AG04449 (cell line): ENCODE measurements around the gene EPC2.
"Not testable (repeated sequence)": the region's sequence is repeated elsewhere in the genome, so short reads cannot be mapped to it uniquely, and the experiment has no call there.

Experiments
- CTCF ChIA-PET: fragments of 350-600 bp; formaldehyde crosslinking; extraction: SDS; loops from one replicate; lab custom pipeline; 2021; ENCODE audit warnings: antibody characterized with exemption; lab: Yijun Ruan, JAX
- POLR2A ChIA-PET: fragments of 400-600, 350-600 bp; formaldehyde crosslinking; extraction: SDS; loops from one replicate; lab custom pipeline; 2020; ENCODE audit warnings: antibody characterized with exemption, inconsistent platforms; lab: Yijun Ruan, JAX
- DNase-seq: peaks from one replicate; pipeline ENCODE4 v3.0.0-alpha.2; 2010; ENCODE audit warnings: low read depth, low spot score
- H3K4me3 ChIP-seq: 2 replicates; pipeline ENCODE4 v1.5.1; 2011; ENCODE audit warnings: low read depth, mild to moderate bottlenecking, control low read depth, low read length
- CTCF ChIP-seq: IDR thresholded peaks from one replicate; pipeline ENCODE4 v1.5.1; 2011; ENCODE audit warnings: mild to moderate bottlenecking, moderate library complexity, low read length, control low read depth, inconsistent platforms; ENCODE audit not compliant: insufficient read depth; ENCODE audit errors: missing control alignments

EPC2 gene

DNA sequence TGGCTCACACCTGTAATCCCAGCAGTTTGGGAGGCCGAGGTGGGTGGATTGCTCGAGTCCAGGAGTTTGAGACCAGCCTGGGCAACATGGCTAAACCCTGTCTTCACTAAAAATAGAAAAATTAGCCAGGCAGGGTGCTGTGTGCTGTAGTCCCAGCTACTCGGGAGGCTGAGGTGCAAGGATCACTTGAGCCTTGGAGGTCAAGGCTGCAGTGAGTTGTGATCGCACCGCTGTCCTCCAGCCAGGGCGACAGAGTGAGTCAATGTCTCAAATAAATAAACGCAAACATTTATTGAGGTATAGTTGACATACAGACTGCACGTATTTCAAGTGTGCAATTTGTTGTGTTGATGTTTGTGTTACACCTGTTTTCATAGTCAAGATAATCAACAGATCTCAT is 19.7 kb downstream of the EPC2 start:
- no peak for TF ChIP-seq CTCF
- no peak for DNase-seq
- no peak overlapping the region for H3K4me3 ChIP-seq
- ChIA-PET POLR2A (no interaction called here), CTCF (no interaction called here)

DNA sequence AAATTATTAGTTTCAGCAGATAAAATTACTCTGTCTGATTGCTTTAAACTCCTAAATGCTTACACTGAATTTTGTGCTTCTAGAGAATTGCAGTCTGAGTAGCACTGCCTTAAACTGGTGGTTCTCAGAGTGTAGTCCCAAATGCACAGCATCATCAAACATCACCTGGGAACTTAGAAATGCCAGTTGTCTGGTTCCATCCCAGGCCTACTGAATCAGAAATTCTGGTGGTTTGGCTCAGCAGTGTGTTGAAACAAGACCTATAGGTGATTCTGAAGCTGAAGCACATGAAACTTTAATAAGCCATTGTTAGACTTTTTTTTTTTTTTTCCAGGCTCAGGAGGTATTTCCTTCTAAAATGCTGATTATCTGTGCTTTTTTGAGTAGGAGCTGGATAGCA is 22.0 kb downstream of the EPC2 start:
- TF ChIP-seq CTCF, result no peak
- ChIA-PET CTCF (no interaction called here), POLR2A (no interaction called here)
- no peak overlapping the region for H3K4me3 ChIP-seq
- no peak for DNase-seq

DNA sequence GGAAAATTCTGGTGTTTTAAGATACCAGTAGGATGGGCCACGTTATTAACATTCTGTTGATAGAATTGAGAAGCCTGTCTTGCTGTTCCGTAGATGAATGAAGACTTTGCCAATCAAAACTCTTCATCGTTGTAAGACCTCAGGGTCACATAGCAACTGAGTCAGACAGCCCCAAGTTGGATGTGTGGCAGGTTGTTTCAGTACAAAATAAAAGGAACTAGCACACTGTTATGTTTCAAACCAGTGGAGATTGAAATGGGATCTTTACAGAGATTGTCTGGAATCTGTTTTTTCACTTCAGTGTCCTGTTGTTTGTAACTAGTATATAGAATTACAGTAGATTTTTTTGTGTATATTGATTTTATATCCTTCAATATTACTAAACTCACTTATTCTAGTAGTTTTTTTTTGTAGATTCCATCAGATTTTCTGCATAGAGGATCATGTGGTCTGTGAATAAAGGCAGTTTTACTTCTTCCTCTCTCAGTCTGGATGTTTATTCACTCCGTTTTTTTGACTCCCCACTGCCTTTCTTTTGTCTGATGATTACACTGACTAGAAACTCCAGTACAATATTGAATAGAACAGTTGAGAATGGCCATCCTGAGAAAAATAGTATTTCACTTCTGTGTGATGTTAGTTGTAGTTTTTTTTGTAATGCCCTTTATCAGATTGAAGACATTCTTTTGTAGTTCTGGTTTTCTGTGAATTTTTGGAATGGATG is 22.7 kb downstream of the EPC2 start:
- TF ChIP-seq CTCF, result no peak
- ChIA-PET POLR2A (no interaction called here), CTCF (no interaction called here)
- DNase-seq, result no peak
- no peak overlapping the region for H3K4me3 ChIP-seq

DNA sequence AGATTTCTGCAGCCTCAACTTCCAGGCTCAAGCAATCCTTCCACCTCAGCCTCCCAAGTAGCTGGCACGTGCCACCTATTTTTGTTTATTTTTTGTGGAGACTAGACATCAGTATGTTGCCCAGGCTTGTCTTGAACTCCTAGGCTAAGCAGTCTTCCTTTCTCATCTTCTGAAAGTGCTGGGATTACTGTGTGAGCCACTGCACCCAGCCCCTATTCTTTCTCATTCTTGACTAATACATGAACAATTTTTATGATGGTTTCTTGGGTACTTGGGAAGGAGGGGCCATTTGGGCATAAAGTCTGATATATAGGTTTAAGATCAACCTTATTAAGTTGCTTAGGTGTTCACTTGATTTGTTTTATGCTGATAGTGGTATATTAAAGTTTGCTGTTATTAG is 26.2 kb downstream of the EPC2 start:
- no peak for DNase-seq
- H3K4me3 ChIP-seq, result no peak overlapping the region
- POLR2A ChIA-PET, result no interaction called here
- CTCF ChIA-PET, result no interaction called here
- no peak for TF ChIP-seq CTCF

DNA sequence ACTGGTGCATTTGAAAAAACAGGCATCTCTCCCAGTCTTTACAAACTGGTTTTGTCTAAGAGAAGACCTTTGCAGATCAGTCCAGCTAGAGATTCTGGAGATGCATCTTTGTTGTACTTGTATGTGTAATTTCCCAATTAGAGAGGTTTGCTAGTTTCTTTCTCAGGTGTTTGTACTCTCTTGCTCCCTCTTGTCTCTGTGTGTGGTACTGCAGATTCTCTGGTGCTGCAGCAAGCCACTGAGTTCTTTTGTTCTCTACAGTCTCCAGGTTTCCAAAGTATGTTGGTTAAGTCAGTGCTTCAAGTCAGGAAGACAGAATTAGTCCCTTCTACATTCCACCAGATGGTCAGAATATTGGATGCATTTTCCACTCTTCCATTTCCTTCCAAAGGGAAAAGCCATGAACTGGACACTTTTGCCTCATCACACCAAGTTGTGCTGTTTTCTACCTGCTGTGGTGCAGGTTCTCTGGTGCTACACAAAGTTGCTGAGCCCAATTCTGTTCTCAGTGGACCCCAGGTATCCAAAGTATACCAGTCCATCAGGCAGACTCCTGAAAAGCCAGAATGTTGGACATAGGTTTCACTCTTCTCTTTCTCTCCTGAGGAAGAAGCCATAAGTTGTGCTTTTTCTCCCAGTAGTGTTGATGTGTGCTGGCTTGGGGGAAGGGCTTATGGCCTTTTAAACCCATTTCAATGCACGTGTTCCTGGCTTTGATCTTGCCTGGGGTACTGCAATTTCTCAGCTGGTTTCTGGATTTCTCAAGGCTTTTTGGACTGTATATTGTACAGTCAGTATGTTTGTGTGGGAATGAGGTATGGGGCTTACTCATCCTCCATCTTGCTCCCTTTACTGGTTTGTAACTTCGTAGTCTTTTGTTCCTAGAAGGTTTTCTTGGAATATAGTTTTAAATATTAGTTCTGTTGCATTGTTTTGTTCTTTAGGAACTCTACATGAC is 29.8 kb downstream of the EPC2 start:
- ChIA-PET POLR2A (no interaction called here), CTCF (no interaction called here)
- no peak for DNase-seq
- no peak for TF ChIP-seq CTCF
- no peak overlapping the region for H3K4me3 ChIP-seq

- ChIA-PET CTCF (interaction anchor here (1.2 kb wide), 1 partner anchor 10 kb away, joined by 3 read pairs; no protein-coding TSS in a partner anchor), POLR2A (no interaction called here)
- no peak for DNase-seq
- H3K4me3 ChIP-seq, result no peak overlapping the region
- no peak for TF ChIP-seq CTCF
Measured at GRCh38 chr2:148675708-148676107, 31.2 kb downstream of the EPC2 start.

DNA sequence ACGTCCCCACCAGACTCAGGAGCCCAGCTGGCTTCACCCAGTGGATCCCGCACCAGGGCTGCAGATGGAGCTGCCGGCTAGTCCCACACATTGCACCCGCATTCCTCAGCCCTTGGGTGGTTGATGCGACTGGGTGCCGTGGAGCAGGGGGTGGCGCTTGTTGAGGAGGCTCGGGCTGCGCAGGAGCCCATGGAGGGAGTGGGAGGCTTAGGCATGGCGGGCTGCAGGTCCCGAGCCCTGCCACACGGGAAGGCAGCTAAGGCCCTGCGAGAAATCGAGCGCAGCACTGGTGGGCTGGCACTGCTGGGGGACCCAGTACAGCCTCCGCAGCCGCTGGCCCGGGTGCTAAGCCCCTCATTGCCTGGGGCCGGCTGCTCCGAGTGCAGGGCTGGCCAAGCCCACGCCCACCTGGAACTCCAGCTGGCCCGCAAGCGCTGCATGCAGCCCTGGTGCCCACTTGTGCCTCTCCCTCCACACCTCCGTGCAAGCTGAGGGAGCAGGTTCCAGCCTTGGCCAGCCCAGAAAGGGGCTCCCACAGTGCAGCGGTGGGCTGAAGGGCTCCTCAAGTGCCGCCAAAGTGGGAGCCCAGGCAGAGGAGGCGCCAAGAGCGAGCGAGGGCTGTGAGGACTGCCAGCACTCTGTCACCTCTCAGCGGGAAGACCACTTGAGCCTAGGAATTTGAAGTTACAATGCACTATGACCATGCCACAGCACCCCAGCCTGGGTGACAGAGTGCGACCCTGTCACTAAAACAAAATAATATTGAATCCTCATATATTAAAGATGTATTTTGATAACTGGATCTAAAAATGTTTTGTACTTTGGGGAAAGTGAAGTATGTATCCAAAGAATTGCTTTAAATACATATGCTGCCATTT is 34.0 kb downstream of the EPC2 start:
- POLR2A ChIA-PET, DNase-seq, CTCF ChIA-PET: not testable (repeated sequence)

More for the DNA sequence above, 34.0 kb downstream of the EPC2 start:
- not testable (repeated sequence) for H3K4me3 ChIP-seq
